Retinal pigment epithelial cell (primary cell): Measurements from ENCODE around the gene ASB2.

Experiments
- DNase-seq: peaks from one replicate; pipeline ENCODE4 v3.0.0-alpha.2; 2010; ENCODE audit warnings: low read depth
- H3K4me3 ChIP-seq: 2 replicates; pipeline ENCODE4 v1.5.1; 2011; ENCODE audit warnings: mild to moderate bottlenecking, low read length, control low read depth, moderate library complexity
- TF ChIP-seq, protein P1 (sequence below): conservative IDR thresholded peaks from 2 replicates; pipeline ENCODE4 v1.5.1; 2011; ENCODE audit warnings: low read depth, low read length, control low read depth, inconsistent platforms

ASB2 gene

GRCh38 chr14:93941293-93941910 lies 35.0 kb downstream of the ASB2 start:
- TF ChIP-seq, protein P1, sequence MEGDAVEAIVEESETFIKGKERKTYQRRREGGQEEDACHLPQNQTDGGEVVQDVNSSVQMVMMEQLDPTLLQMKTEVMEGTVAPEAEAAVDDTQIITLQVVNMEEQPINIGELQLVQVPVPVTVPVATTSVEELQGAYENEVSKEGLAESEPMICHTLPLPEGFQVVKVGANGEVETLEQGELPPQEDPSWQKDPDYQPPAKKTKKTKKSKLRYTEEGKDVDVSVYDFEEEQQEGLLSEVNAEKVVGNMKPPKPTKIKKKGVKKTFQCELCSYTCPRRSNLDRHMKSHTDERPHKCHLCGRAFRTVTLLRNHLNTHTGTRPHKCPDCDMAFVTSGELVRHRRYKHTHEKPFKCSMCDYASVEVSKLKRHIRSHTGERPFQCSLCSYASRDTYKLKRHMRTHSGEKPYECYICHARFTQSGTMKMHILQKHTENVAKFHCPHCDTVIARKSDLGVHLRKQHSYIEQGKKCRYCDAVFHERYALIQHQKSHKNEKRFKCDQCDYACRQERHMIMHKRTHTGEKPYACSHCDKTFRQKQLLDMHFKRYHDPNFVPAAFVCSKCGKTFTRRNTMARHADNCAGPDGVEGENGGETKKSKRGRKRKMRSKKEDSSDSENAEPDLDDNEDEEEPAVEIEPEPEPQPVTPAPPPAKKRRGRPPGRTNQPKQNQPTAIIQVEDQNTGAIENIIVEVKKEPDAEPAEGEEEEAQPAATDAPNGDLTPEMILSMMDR, result no peak
- H3K4me3 ChIP-seq, result no peak overlapping the region
- no peak for DNase-seq

DNA sequence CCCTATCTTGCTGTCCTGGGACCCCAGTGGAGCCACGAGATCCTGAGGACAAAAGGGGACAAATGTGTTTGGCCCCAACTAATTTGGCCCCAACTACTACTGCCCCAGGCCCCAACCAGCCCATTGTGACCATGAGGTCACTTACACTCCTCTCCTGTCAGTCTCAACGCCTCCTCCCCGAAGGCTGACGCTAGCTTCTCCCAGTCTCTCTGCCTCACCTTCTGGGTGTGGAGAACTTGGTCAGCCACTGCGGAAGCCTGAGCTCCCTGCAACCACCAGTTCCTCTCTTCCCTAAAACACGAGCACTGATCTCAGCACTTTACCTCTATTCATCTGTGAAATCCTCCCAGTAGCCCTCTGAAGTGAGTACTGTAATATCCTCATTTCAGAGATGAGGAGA lies 35.9 kb downstream of the ASB2 start:
- TF ChIP-seq, protein P1, result no peak
- no peak overlapping the region for H3K4me3 ChIP-seq

DNA sequence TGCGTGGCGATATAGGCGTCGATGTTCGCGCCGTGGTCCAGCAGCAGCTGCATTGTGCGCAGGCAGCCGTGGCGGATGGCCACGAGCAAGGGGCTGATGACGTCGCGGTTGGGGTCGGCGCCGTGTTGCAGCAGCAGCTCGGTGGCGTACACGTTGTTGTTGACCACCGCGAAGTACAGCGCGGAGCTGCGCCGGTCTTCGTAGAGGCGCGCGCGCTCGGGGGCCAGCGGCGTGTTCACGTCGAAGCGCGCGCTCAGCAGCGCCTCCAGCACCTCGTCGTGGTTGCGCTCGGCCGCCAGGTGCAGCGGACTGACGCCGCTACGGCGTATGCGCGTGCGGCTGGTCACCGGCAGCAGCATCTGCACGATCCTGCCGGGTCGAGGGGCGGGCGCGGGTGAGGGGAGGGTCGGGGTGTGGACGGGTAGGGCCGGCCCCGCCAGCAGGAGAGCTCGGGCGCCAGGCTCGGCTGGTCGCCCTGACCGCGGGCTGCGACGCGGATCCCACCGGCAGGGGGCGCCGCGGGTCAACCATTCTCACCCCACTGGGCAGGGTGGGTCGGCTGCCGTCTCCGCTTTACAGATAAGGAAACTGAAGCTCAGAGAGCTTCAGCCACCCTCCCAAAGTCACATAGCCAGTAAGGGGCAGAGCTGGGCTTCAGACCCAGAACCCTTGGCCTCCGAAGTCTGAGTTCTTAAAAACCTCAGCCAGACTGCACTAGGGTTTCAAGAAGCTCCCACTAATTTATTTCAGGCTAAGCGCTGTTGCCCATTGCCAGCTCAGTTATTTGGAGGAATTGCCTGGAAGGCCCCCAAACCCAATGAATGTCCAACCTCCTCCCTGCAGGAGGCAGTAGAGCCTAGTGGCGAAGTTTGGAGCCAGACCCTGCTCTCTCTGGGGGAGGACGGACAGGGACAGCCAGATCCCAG lies 36.8 kb downstream of the ASB2 start:
- TF ChIP-seq, protein P1, result peak; percentile 58

More for the DNA sequence above, 35.9 kb downstream of the ASB2 start:
- DNase-seq, result no peak

GRCh38 chr14:93938751-93939303 lies 37.5 kb downstream of the ASB2 start:
- TF ChIP-seq, protein P1, result no peak
- no peak for DNase-seq
- no peak overlapping the region for H3K4me3 ChIP-seq

More for the DNA sequence above, 36.8 kb downstream of the ASB2 start:
- peak overlapping the region; percentile 12 for H3K4me3 ChIP-seq
- no peak for DNase-seq

DNA sequence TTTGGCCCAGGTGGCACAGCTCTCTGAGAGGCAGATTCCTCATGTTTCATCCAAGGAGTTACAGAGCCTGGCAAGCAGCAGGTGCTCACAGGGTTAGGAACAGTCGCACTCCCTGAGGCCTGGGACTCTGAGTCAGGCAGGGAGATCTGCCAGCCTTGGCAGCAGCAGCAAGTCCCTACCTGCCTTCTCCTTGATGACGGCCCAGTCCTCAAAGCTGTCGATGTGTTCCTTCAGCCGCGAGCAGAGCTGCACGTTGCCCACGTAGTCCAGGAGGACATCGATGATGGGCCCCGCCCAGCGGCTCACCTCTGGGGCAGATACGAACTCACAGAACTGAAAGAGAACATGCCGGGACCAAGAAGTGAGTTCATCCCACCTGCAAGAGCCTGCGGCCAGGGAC lies 38.9 kb downstream of the ASB2 start:
- no peak for DNase-seq
- no peak overlapping the region for H3K4me3 ChIP-seq
- TF ChIP-seq, protein P1, result no peak

DNA sequence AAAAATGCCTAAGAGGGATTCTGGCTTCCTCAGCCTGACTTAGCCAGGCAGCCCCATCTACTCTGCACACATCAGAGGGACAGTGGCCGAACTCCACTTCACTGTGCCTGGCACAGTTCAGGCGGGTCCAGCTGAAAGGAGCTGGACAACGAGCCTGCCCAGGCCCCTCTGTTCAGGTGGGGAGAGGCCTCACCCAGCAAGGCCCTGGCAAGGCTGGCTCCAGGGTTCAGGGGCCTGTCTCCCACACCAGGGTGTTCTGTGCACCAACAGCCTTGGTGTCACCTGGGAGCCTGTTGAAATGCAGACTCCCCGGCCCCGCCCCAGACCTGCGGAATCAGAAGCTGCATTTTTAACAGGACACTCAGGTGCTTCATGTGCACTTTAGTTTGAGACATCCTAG lies 39.4 kb downstream of the ASB2 start:
- TF ChIP-seq, protein P1, result no peak
- no peak overlapping the region for H3K4me3 ChIP-seq
- DNase-seq, result no peak

- DNase-seq, result no peak
- TF ChIP-seq, protein P1, result peak; percentile 69
- H3K4me3 ChIP-seq, result no peak overlapping the region
These were observed 40.1 kb downstream of the ASB2 start for GRCh38 chr14:93936245-93936644.
